IPS-18c (cell line): ENCODE data around the gene NRXN3.
"Not testable (repeated sequence)": the region's sequence is repeated elsewhere in the genome, so short reads cannot be mapped to it uniquely, and the experiment has no call there.

Source experiments
- H3K4me3 ChIP-seq: 2 replicates; pipeline ENCODE4 v1.7.0; 2013; ENCODE audit warnings: low read depth, mild to moderate bottlenecking, low read length, moderate library complexity; ENCODE audit not compliant: insufficient read depth
- H3K9me3 ChIP-seq: one replicate; pipeline ENCODE4 v1.6.1; 2013; ENCODE audit warnings: mild to moderate bottlenecking, low read length, moderate library complexity; ENCODE audit not compliant: control insufficient read depth, insufficient read depth

The NRXN3 gene

GRCh38 chr14:78403278-78403815 is 233.2 kb downstream of the NRXN3 start:
- Histone ChIP-seq H3K9me3 (no peaks in the 10 kb centered on the region), H3K4me3 (no peak overlapping the region)

GRCh38 chr14:78405079-78405856 is 235.1 kb downstream of the NRXN3 start:
- H3K9me3 ChIP-seq: no peaks in the 10 kb centered on the region
- no peak overlapping the region for H3K4me3 ChIP-seq

- Histone ChIP-seq H3K4me3 (no peak overlapping the region), H3K9me3 (no peaks in the 10 kb centered on the region)
Measured at GRCh38 chr14:78412475-78412874, 242.3 kb downstream of the NRXN3 start.

- Histone ChIP-seq H3K4me3 (no peak overlapping the region), H3K9me3 (no peaks in the 10 kb centered on the region)
Measured at GRCh38 chr14:78414172-78414571, 244.0 kb downstream of the NRXN3 start.

GRCh38 chr14:78417532-78417931 is 247.4 kb downstream of the NRXN3 start:
- no peaks in the 10 kb centered on the region for H3K9me3 ChIP-seq
- no peak overlapping the region for H3K4me3 ChIP-seq

- H3K9me3 ChIP-seq: no peaks in the 10 kb centered on the region
- H3K4me3 ChIP-seq: no peak overlapping the region
Measured at GRCh38 chr14:78424311-78424710, 254.1 kb downstream of the NRXN3 start.

GRCh38 chr14:78425330-78425729 is 255.2 kb downstream of the NRXN3 start:
- no peak overlapping the region for H3K4me3 ChIP-seq

GRCh38 chr14:78425782-78426181 is 255.6 kb downstream of the NRXN3 start:
- Histone ChIP-seq H3K9me3 (no peaks in the 10 kb centered on the region), H3K4me3 (no peak overlapping the region)

More at GRCh38 chr14:78425330-78425729, 255.2 kb downstream of the NRXN3 start:
- H3K9me3 ChIP-seq: no peaks in the 10 kb centered on the region

GRCh38 chr14:78432046-78432445 is 261.9 kb downstream of the NRXN3 start:
- no peak overlapping the region for H3K4me3 ChIP-seq

GRCh38 chr14:78437448-78437847 is 267.3 kb downstream of the NRXN3 start:
- not testable (repeated sequence) for H3K4me3 ChIP-seq

More at GRCh38 chr14:78432046-78432445, 261.9 kb downstream of the NRXN3 start:
- H3K9me3 ChIP-seq: no peaks in the 10 kb centered on the region

GRCh38 chr14:78440356-78440894 is 270.3 kb downstream of the NRXN3 start:
- H3K4me3 ChIP-seq: no peak overlapping the region
- H3K9me3 ChIP-seq: peaks cover 2% of the 10 kb centered on the region

More at GRCh38 chr14:78437448-78437847, 267.3 kb downstream of the NRXN3 start:
- not testable (repeated sequence) for H3K9me3 ChIP-seq

- H3K9me3 ChIP-seq: peaks cover 2% of the 10 kb centered on the region
- H3K4me3 ChIP-seq: no peak overlapping the region
Measured at GRCh38 chr14:78443834-78444233, 273.7 kb downstream of the NRXN3 start.

GRCh38 chr14:78445275-78445674 is 275.1 kb downstream of the NRXN3 start:
- Histone ChIP-seq H3K9me3 (peaks cover 2% of the 10 kb centered on the region), H3K4me3 (no peak overlapping the region)

GRCh38 chr14:78446807-78447206 is 276.6 kb downstream of the NRXN3 start:
- H3K9me3 ChIP-seq: peaks cover 2% of the 10 kb centered on the region
- H3K4me3 ChIP-seq: no peak overlapping the region

GRCh38 chr14:78448164-78449094 is 278.3 kb downstream of the NRXN3 start:
- H3K4me3 ChIP-seq: no peak overlapping the region
- no peaks in the 10 kb centered on the region for H3K9me3 ChIP-seq

GRCh38 chr14:78450669-78451318 is 280.6 kb downstream of the NRXN3 start:
- no peaks in the 10 kb centered on the region for H3K9me3 ChIP-seq
- no peak overlapping the region for H3K4me3 ChIP-seq

GRCh38 chr14:78451319-78451695 is 281.1 kb downstream of the NRXN3 start:
- no peaks in the 10 kb centered on the region for H3K9me3 ChIP-seq
- no peak overlapping the region for H3K4me3 ChIP-seq
